H1 (cell line): ENCODE results near the gene TMX2. TPM values are rescaled to one million over a fixed set of nuclear protein-coding genes. Genes with fewer than 3 reads are reported as not detected.

Source experiments
- CTCF ChIA-PET: fragments of 300-600 bp; sonication (Branson Sonifier 250); formaldehyde crosslinking; loops from one replicate; lab custom pipeline; 2021; ENCODE audit not compliant: partially characterized antibody; lab: Charles Lee
- POLR2A ChIA-PET: fragments of 300-600 bp; sonication (Branson Sonifier 250); formaldehyde crosslinking; loops from one replicate; lab custom pipeline; 2021; ENCODE audit warnings: inconsistent platforms; ENCODE audit not compliant: partially characterized antibody; lab: Charles Lee
- DNase-seq, 2 experiments: peaks; one replicate each; pipeline versions ENCODE4 v3.0.0 to v3.0.0-alpha.2; 2010 to 2022; ENCODE audit warnings: low spot score in 2 of 2, low read depth in 1 of 2, mixed read lengths in 1 of 2
- FAIRE-seq: peaks from 2 replicates; lab custom pipeline; 2011; peaks lifted over from hg19 to GRCh38; lab: Jason Lieb, UNC
- H2AFZ ChIP-seq: 2 replicates; pipeline ENCODE4 v1.8.1; 2012; ENCODE audit warnings: low read length, inconsistent platforms
- H2AK5ac ChIP-seq: 2 replicates; pipeline ENCODE4 v1.6.1; 2013; ENCODE audit warnings: low read depth, low read length
- H2BK120ac ChIP-seq: replicated peaks from 2 replicates; pipeline ENCODE3; 2013; ENCODE audit warnings: low read depth, low read length, inconsistent platforms
- H2BK12ac ChIP-seq: 2 replicates; pipeline ENCODE4 v1.6.1; 2013; ENCODE audit warnings: low read depth, low read length
- H2BK15ac ChIP-seq: 2 replicates; pipeline ENCODE4 v1.6.1; 2013; ENCODE audit warnings: low read length
- H2BK20ac ChIP-seq: 2 replicates; pipeline ENCODE4 v1.6.1; 2013; ENCODE audit warnings: low read length
- H2BK5ac ChIP-seq: 2 replicates; pipeline ENCODE4 v1.6.1; 2013; ENCODE audit warnings: low read depth, low read length
- H3K14ac ChIP-seq: 2 replicates; pipeline ENCODE4 v1.6.1; 2013; ENCODE audit warnings: inconsistent platforms; ENCODE audit not compliant: insufficient read length
- H3K18ac ChIP-seq: 2 replicates; pipeline ENCODE4 v1.6.1; 2013; ENCODE audit warnings: low read length; ENCODE audit errors: extremely low read depth
- H3K23ac ChIP-seq: 2 replicates; pipeline ENCODE4 v1.6.1; 2013; ENCODE audit warnings: inconsistent platforms; ENCODE audit not compliant: insufficient read length
- H3K23me2 ChIP-seq: 2 replicates; pipeline ENCODE4 v1.6.1; 2013; ENCODE audit warnings: low read depth, low read length
- H3K27ac ChIP-seq: 2 replicates; pipeline ENCODE4 v1.6.1; 2011; ENCODE audit warnings: low read depth, low read length, inconsistent platforms
- H3K27me3 ChIP-seq, 4 experiments: replicated peaks in 1 of 4; 1 replicate in 1 of 4; 2 replicates in 3 of 4; pipeline versions ENCODE4 v1.6.1 to v1.8.1; 2011 to 2013; ENCODE audit warnings: low read length in 3 of 4, mild to moderate bottlenecking in 3 of 4, inconsistent platforms in 2 of 4, mixed read lengths in 2 of 4, moderate library complexity in 1 of 4; ENCODE audit not compliant: control insufficient read depth in 3 of 4, insufficient read depth in 3 of 4; ENCODE audit errors: extremely low read depth in 1 of 4
- H3K36me3 ChIP-seq, 4 experiments: 2 replicates each; pipeline versions ENCODE4 v1.6.1 to v1.8.1; 2011 to 2013; ENCODE audit warnings: mild to moderate bottlenecking in 4 of 4, low read length in 3 of 4, moderate library complexity in 2 of 4, control low read depth in 1 of 4, inconsistent platforms in 1 of 4; ENCODE audit not compliant: insufficient read depth in 4 of 4, control insufficient read depth in 2 of 4
- H3K4ac ChIP-seq: replicated peaks from 2 replicates; pipeline ENCODE3; 2013; ENCODE audit warnings: low read length, low read depth, mixed read lengths, inconsistent platforms; ENCODE audit not compliant: insufficient read length
- H3K4me1 ChIP-seq, 4 experiments: replicated peaks in 1 of 4; 1 replicate in 1 of 4; 2 replicates in 3 of 4; pipeline versions ENCODE4 v1.6.1 to v1.8.1; 2011 to 2013; ENCODE audit warnings: low read length in 3 of 4, inconsistent platforms in 2 of 4, mixed read lengths in 1 of 4; ENCODE audit not compliant: insufficient read depth in 4 of 4, control insufficient read depth in 3 of 4
- H3K4me2 ChIP-seq, 2 experiments: 2 replicates each; pipeline versions ENCODE4 v1.6.1 to v1.8.1; 2011 to 2013; ENCODE audit warnings: low read depth in 2 of 2, low read length in 2 of 2, control low read depth in 1 of 2, inconsistent platforms in 1 of 2, mild to moderate bottlenecking in 1 of 2; ENCODE audit not compliant: insufficient read depth in 1 of 2
- H3K4me3 ChIP-seq, 4 experiments: fragments of 200-600, 300-600 bp in 1 of 4; sonication (generic), shearing (Covaris generic), sonication (Bioruptor Twin) in 1 of 4; 2 replicates each; pipeline versions ENCODE4 v1.5.1 to v1.8.1; 2011 to 2016; ENCODE audit warnings: low read length in 4 of 4, low read depth in 3 of 4, control low read depth in 2 of 4, inconsistent platforms in 2 of 4, mild to moderate bottlenecking in 2 of 4, mixed read lengths in 1 of 4, moderate library complexity in 1 of 4; ENCODE audit not compliant: insufficient read depth in 2 of 4; ENCODE audit errors: extremely low read depth in 1 of 4
- H3K56ac ChIP-seq: replicated peaks from 2 replicates; pipeline ENCODE3; 2013; ENCODE audit warnings: low read depth, mild to moderate bottlenecking, mixed read lengths, low read length, inconsistent platforms; ENCODE audit not compliant: insufficient read length
- H3K79me1 ChIP-seq: 2 replicates; pipeline ENCODE4 v1.6.1; 2013; ENCODE audit warnings: low read depth, low read length, control low read depth
- H3K79me2 ChIP-seq, 2 experiments: 2 replicates each; pipeline versions ENCODE4 v1.6.1 to v1.8.1; 2012 to 2013; ENCODE audit warnings: low read length in 2 of 2, mild to moderate bottlenecking in 2 of 2, inconsistent platforms in 1 of 2; ENCODE audit not compliant: insufficient read depth in 2 of 2, control insufficient read depth in 1 of 2
- H3K9ac ChIP-seq, 4 experiments: replicated peaks in 1 of 4; 1 replicate in 1 of 4; 2 replicates in 3 of 4; pipeline versions ENCODE4 v1.6.1 to v1.8.1; 2011 to 2013; ENCODE audit warnings: low read depth in 3 of 4, low read length in 3 of 4, control low read depth in 2 of 4, mild to moderate bottlenecking in 2 of 4, moderate library complexity in 2 of 4, inconsistent platforms in 1 of 4; ENCODE audit errors: extremely low read depth in 1 of 4
- H3K9me3 ChIP-seq, 2 experiments: 2 replicates each; pipeline versions ENCODE4 v1.6.1 to v1.8.1; 2012 to 2013; ENCODE audit warnings: mild to moderate bottlenecking in 2 of 2, moderate library complexity in 2 of 2, control low read depth in 1 of 2, inconsistent platforms in 1 of 2, low read depth in 1 of 2, low read length in 1 of 2, mixed read lengths in 1 of 2; ENCODE audit not compliant: insufficient read depth in 2 of 2
- H4K20me1 ChIP-seq, 2 experiments: replicated peaks in 1 of 2; 2 replicates each; pipeline versions ENCODE3 to v1.8.1; 2011 to 2013; ENCODE audit warnings: inconsistent platforms in 2 of 2, low read length in 2 of 2, mild to moderate bottlenecking in 1 of 2; ENCODE audit not compliant: insufficient read depth in 2 of 2, control insufficient read depth in 1 of 2
- H4K5ac ChIP-seq: 2 replicates; pipeline ENCODE4 v1.6.1; 2013; ENCODE audit warnings: low read length, low read depth, mixed read lengths, inconsistent platforms; ENCODE audit not compliant: insufficient read length
- H4K8ac ChIP-seq: 2 replicates; pipeline ENCODE4 v1.8.0; 2013; ENCODE audit warnings: mild to moderate bottlenecking, moderate library complexity, low read length, inconsistent platforms; ENCODE audit not compliant: insufficient read depth; ENCODE audit errors: extremely low read depth
- H4K91ac ChIP-seq: replicated peaks from 2 replicates; pipeline ENCODE3; 2013; ENCODE audit warnings: low read length, mixed read lengths, inconsistent platforms; ENCODE audit not compliant: insufficient read length
- EGR1 ChIP-seq: IDR thresholded peaks from 2 replicates; pipeline ENCODE4 v1.6.1; 2011; ENCODE audit warnings: low read depth, low read length, borderline replicate concordance
- JUND ChIP-seq: IDR thresholded peaks from 2 replicates; pipeline ENCODE4 v1.6.1; 2011; ENCODE audit warnings: mild to moderate bottlenecking, improper control_type of control experiment, low read length
- WGBS, 2 experiments: shearing (Covaris generic) in 1 of 2; methylation state at CpG; one replicate each; pipeline versions ENCODE4 v1.1.6 to v1.1.7; 2013 to 2015; ENCODE audit warnings: low lambda C conversion rate in 2 of 2, mixed read lengths in 2 of 2, inconsistent platforms in 1 of 2, low coverage in 1 of 2, missing lambda C conversion rate in 1 of 2; ENCODE audit not compliant: insufficient replicate concordance in 2 of 2, insufficient coverage in 1 of 2, insufficient read length in 1 of 2; ENCODE audit errors: extremely low coverage in 1 of 2, missing lambda C conversion rate in 1 of 2; 5-methylcytosine and 5-hydroxymethylcytosine counted together
- polyA plus RNA-seq, 7 experiments: library from polyadenylated mRNA; depleted of rRNA in 3 of 7; stranded (reverse) in 5 of 7; unstranded in 2 of 7; fragments of >200 nt in 5 of 7; fragments of 200-250 nt in 2 of 7; gene quantifications; 1 replicate in 5 of 7; 2 replicates in 1 of 7; 4 replicates in 1 of 7; pipeline versions ENCODE4 v1.2.1 to v1.2.3, GENCODE V29; 2011 to 2013; ENCODE audit warnings: missing spikeins in 2 of 7, mixed read lengths in 2 of 7
- total RNA-seq: library from RNA; stranded (reverse); fragmentation: NEBNext Ultra II Directional; extraction: Animal tissue kit (Norgen Biotek cat#: 25700); gene quantifications from 2 replicates; pipeline ENCODE4 v1.2.1, GENCODE V29; 2021

Gene TMX2
- total and polyA plus RNA-seq, 2 of the 8 experiments (the other 6 are each of a cell fraction or from before 2014, with no cell fraction given): 70.4 to 100.0 TPM

- Histone ChIP-seq H3K23ac (no peak overlapping the region), H3K18ac (no peak overlapping the region), H2BK15ac (no peak overlapping the region), H2BK20ac (no peak overlapping the region), H3K4me3 (no peak overlapping the region), H2AFZ (no peak overlapping the region), H4K5ac (no peak overlapping the region), H3K27me3 (no peaks in the 10 kb centered on the region), H3K27ac (no peak overlapping the region), H3K4me1 (no peaks in the 10 kb centered on the region), H3K79me2 (0 out of 4 replicates have a peak, but pooled peaks cover 0 to 3% of the 10 kb centered on the region in 2 experiments), H3K4me2 (no peak overlapping the region), H3K9ac (no peak overlapping the region), H3K79me1 (no peaks in the 10 kb centered on the region; the same call in 1 of the 2 replicates), H2BK5ac (no peak overlapping the region), H3K9me3 (no peaks in the 10 kb centered on the region), H3K56ac (no peak overlapping the region), H3K36me3 (peaks cover 13 to 37% (median 26%) of the 10 kb centered on the region in 4 experiments), H3K14ac (no peak overlapping the region), H3K23me2 (no peaks in the 10 kb centered on the region; the same call in 1 of the 2 replicates), H2BK120ac (no peak overlapping the region), H4K91ac (no peak overlapping the region), H4K20me1 (no peaks in the 10 kb centered on the region), H2BK12ac (no peak overlapping the region), H4K8ac (0 out of 2 replicates have a peak overlapping the region, but pooled peaks have one; percentile 11), H3K4ac (no peak overlapping the region), H2AK5ac (no peak overlapping the region)
- ChIA-PET CTCF (interaction anchor here (1.0 to 1.4 kb wide), 3 partner anchors 326 to 1453 kb away, joined by 3 to 5 read pairs (median 3); no protein-coding TSS in a partner anchor), POLR2A (interaction anchor here (0.7 to 2.1 kb wide), 7 partner anchors 10 to 42 kb away, joined by 3 to 9 read pairs (median 4); no protein-coding TSS in a partner anchor)
- FAIRE-seq (no peak), DNase-seq (no peak)
- 93% methylated on average over 6 of the region's 6 CpGs; no CpG with 5 or more reads in 1 of the 2 experiments for WGBS, 2 experiments
- no peak for TF ChIP-seq EGR1
- TF ChIP-seq JUND: no peak
These were observed 7.5 kb upstream of the TMX2 start for GRCh38 chr11:57704932-57705331.
